GM19397 (cell line): Measurements from ENCODE around the gene TAS2R31.

Experiments used
- ATAC-seq: cut with Tn5 transposase; IDR thresholded peaks from one replicate; pipeline ENCODE4 v1.9.1; 2021; ENCODE audit warnings: mild to moderate bottlenecking, moderate library complexity; ENCODE audit not compliant: unreplicated experiment

Gene TAS2R31

GRCh38 chr12:11007608-11008007 is 23.6 kb downstream of the TAS2R31 start:
- no peak for ATAC-seq

GRCh38 chr12:10998204-10998603 is 33.0 kb downstream of the TAS2R31 start, which contains the start of gene TAS2R20:
TAS2R20 (minus strand) TSS chr12:10998304; CDS start chr12:10997875, 429 bp downstream.
- ATAC-seq, result no peak

DNA sequence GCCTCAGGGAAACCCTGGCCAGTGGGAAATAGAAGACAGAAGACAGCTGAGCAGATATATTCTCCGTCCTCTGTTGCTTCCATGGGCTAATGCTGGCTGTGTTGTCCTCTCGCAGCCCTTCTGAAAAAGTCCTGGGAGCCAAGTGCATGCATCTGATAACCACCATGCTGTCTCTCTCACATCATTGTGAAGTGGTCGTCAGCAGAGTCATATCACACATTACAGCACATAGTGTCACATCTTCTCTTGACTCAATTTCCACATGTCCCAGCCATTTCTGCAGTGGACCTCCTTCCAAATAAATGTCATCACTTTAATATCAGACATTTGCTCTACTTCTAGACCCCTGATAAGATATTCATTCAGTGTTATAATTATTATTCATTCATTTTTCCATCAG is 36.9 kb downstream of the TAS2R31 start:
- no peak for ATAC-seq

GRCh38 chr12:10989107-10989506 is 42.1 kb downstream of the TAS2R31 start:
- no peak for ATAC-seq

GRCh38 chr12:10986812-10987211 is 44.4 kb downstream of the TAS2R31 start, which contains the start of gene TAS2R50:
TAS2R50 (minus strand) TSS chr12:10986912; CDS start chr12:10986860, 52 bp downstream.
- no peak for ATAC-seq

DNA sequence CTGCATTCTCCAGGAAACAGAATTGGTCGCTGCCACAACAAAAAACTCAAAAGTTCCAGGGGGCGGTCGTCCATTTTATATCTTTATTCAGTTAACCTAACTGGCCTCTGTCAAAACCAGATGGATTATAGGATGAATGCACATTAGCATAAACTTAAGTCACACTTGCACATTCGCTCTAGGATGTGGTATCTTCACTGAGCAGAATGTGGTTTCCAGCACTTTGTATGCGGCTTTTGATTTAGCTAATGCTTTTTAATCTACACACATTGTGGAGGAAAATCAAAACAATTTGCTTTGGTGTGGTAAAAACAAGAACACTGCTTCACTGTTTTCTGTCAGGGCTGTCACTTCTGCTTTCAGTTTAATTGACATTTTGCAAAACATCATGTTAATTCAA is 49.0 kb downstream of the TAS2R31 start:
- no peak for ATAC-seq
